Vagina (tissue), 2 donors: ENCODE results near the gene MFSD6L.

Experiments used
- CTCF ChIP-seq, 3 experiments: fragments of 450-650 bp in 2 of 3; fragments of 200-600 bp in 1 of 3; sonication (generic) in 1 of 3; IDR thresholded peaks; one replicate each; pipeline ENCODE4 v1.5.1; 2017 to 2019; ENCODE audit warnings: antibody characterized with exemption in 3 of 3, mild to moderate bottlenecking in 2 of 3, moderate library complexity in 2 of 3
- POLR2A ChIP-seq, 2 donors: fragments of 450-650 bp; IDR thresholded peaks; one replicate each; pipeline ENCODE4 v1.6.1; 2017; ENCODE audit warnings: antibody characterized with exemption in 2 of 2, mild to moderate bottlenecking in 2 of 2, moderate library complexity in 2 of 2
- POLR2AphosphoS5 ChIP-seq, 2 donors: sonication (generic); formaldehyde crosslinking; IDR thresholded peaks; one replicate each; pipeline ENCODE4 v1.9.0; 2017; ENCODE audit warnings: antibody characterized with exemption in 2 of 2, mild to moderate bottlenecking in 2 of 2, low read depth in 1 of 2; ENCODE audit not compliant: insufficient read depth in 1 of 2

GRCh38 chr17:8806253-8806925 lies 7.2 kb upstream of the MFSD6L start:
- no peak for TF ChIP-seq CTCF (IDR thresholded peaks at IDR 0.05)
- no peak for TF ChIP-seq POLR2A (IDR thresholded peaks at IDR 0.05)
- no peak for TF ChIP-seq POLR2AphosphoS5 (IDR thresholded peaks at IDR 0.05; ENCODE audit: insufficient read depth in 1 of 2, low read depth in 1 of 2)
